GM19455 (cell line): ENCODE results near the gene LTBP3.

Experiments
- ATAC-seq: cut with Tn5 transposase; IDR thresholded peaks from one replicate; pipeline ENCODE4 v1.9.1; 2021; ENCODE audit not compliant: unreplicated experiment

The LTBP3 gene

GRCh38 chr11:65558002-65558929 lies at the start of gene LTBP3:
Gene LTBP3, minus strand, starts transcription at chr11:65558359. Its CDS starts 400 bp downstream, at chr11:65557959.
- ATAC-seq: no peak

- no peak for ATAC-seq
These were observed 48.9 kb upstream of the LTBP3 start for GRCh38 chr11:65606876-65607613.

GRCh38 chr11:65604258-65604657 lies 46.1 kb upstream of the LTBP3 start:
- no peak for ATAC-seq

GRCh38 chr11:65599955-65600246 lies 41.7 kb upstream of the LTBP3 start:
- no peak for ATAC-seq

GRCh38 chr11:65599216-65599954 lies 41.2 kb upstream of the LTBP3 start:
- ATAC-seq: no peak

- no peak for ATAC-seq
These were observed 40.1 kb upstream of the LTBP3 start for GRCh38 chr11:65598258-65598699.

- ATAC-seq: no peak
These were observed 38.4 kb upstream of the LTBP3 start for GRCh38 chr11:65596520-65596919.

GRCh38 chr11:65595543-65596281 lies 37.6 kb upstream of the LTBP3 start, which contains the start of gene KCNK7:
Gene KCNK7, minus strand, starts transcription at chr11:65595800. Its CDS starts 28 bp downstream, at chr11:65595772.
- ATAC-seq: no peak

- no peak for ATAC-seq
These were observed 37.0 kb upstream of the LTBP3 start for GRCh38 chr11:65595131-65595530.

GRCh38 chr11:65593518-65594414 lies 35.6 kb upstream of the LTBP3 start:
- no peak for ATAC-seq

GRCh38 chr11:65592858-65593517 lies 34.8 kb upstream of the LTBP3 start:
- ATAC-seq: no peak

GRCh38 chr11:65591939-65592857 lies 34.0 kb upstream of the LTBP3 start:
- ATAC-seq: no peak

- ATAC-seq: no peak
These were observed 32.1 kb upstream of the LTBP3 start for GRCh38 chr11:65590240-65590738.

- no peak for ATAC-seq
These were observed 31.5 kb upstream of the LTBP3 start for GRCh38 chr11:65589444-65590239.

GRCh38 chr11:65588199-65589054 lies 30.3 kb upstream of the LTBP3 start:
- ATAC-seq: peak; percentile 71

GRCh38 chr11:65586676-65587075 lies 28.5 kb upstream of the LTBP3 start:
- no peak for ATAC-seq
